GM13977 (cell line): Measurements from ENCODE around the gene GDPD1.

Experiments
- DNase-seq: peaks from one replicate; pipeline ENCODE4 v3.0.0; 2012; ENCODE audit warnings: low spot score
- CTCF ChIP-seq: IDR thresholded peaks from 2 replicates; pipeline ENCODE4 v1.5.1; 2012; ENCODE audit warnings: mild to moderate bottlenecking, control low read depth; ENCODE audit not compliant: insufficient read depth; ENCODE audit errors: extremely low read depth, missing control alignments
- in situ Hi-C: fragments of 300-500 bp; cut with MboI; formaldehyde crosslinking; loops from one replicate; pipeline ENCODE4 v1.12.0; 2022; ENCODE audit warnings: low sequenced_read_pairs, low pct_unique_long_range_greater_than_20kb, mixed read lengths, inconsistent platforms; ENCODE audit not compliant: unreplicated experiment

The GDPD1 gene

DNA sequence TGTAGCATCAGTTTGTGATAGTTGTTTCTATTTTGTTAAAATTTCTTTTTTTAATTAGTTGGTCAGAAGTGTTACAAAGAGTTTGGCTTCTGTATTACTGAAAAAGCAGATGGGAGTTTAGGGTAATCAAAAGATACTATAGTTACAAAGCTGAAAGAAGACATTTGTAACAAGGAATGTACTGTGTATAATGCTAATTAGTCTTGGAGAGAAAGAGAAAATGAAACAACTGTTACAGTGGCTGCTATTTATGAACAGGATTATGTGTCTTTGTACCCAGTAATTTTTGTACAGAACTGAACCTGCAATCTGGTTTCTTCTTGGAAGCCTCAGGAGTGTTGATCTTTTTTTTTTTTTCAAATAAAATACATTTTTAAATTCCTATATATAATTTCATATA lies 14.3 kb downstream of the GDPD1 start:
- in situ Hi-C loops, result no loop called here
- no peak for DNase-seq
- no peak for TF ChIP-seq CTCF

GRCh38 chr17:59238906-59239305 lies 18.6 kb downstream of the GDPD1 start:
- in situ Hi-C loops, result no loop called here
- no peak for TF ChIP-seq CTCF
- DNase-seq, result no peak

GRCh38 chr17:59244081-59244480 lies 23.8 kb downstream of the GDPD1 start:
- in situ Hi-C loops, result no loop called here
- DNase-seq, result no peak
- TF ChIP-seq CTCF, result no peak

- no peak for TF ChIP-seq CTCF
- in situ Hi-C loops, result no loop called here
- peak; percentile 11 for DNase-seq
These were observed 34.4 kb downstream of the GDPD1 start for GRCh38 chr17:59254742-59255141.

DNA sequence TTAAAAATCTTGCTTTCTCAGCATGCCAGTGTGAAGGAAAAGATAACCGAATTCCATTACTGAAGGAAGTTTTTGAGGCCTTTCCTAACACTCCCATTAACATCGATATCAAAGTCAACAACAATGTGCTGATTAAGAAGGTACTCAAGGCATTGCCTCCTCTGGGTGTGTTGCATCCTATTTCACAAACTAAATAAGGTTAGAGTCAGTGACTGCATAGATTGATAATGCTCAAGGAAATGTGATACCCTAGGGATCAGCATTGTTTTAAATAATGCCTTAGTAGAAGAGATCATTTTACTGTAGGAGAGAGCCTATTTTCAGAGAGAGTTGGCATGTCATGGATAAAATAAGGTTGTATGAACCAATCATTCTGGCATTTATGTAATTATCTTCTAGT lies 36.8 kb downstream of the GDPD1 start:
- DNase-seq, result no peak
- in situ Hi-C loops, result no loop called here

DNA sequence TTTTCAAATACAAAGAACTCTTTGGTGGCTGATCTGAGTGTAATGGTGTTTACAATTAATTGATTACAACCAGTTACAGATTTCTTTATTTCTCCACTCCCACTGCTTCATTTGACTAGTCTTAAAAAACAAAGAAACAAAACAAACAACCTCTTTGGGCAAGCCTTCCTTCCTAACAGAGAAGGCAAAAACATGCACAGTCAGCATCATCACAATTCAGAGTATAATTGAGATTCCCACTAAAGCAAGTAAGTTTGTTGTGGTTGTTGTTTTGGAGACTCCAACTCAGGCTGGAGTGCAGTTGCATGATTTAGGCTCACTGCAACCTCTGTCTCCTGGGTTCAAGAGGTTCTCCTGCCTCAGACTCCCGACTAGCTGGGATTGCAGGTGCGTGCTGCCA lies 40.4 kb downstream of the GDPD1 start:
- in situ Hi-C loops, result no loop called here
- TF ChIP-seq CTCF, result no peak
- no peak for DNase-seq

More for the DNA sequence above, 36.8 kb downstream of the GDPD1 start:
- TF ChIP-seq CTCF, result no peak

GRCh38 chr17:59266745-59267144 lies 46.4 kb downstream of the GDPD1 start:
- no peak for DNase-seq
- TF ChIP-seq CTCF, result no peak
- in situ Hi-C loops, result no loop called here
